ENCODE results near the gene PHGDH.

PHGDH gene

GRCh38 chr1:119731741-119732430, 20.2 kb downstream of the PHGDH start:
- no peak for DNase-seq

GRCh38 chr1:119732465-119733168, 20.9 kb downstream of the PHGDH start:
- peak in 40 of 58 donors; percentile 15 to 84 (median 54) for DNase-seq

- no peak for DNase-seq
Observed at GRCh38 chr1:119733754-119734153, 22.0 kb downstream of the PHGDH start.

- DNase-seq = peak in 28 of 58 donors; percentile 14 to 63 (median 34)
Observed at GRCh38 chr1:119735217-119735616, 23.5 kb downstream of the PHGDH start.

GRCh38 chr1:119736649-119737039, 24.9 kb downstream of the PHGDH start:
- no peak for DNase-seq

- DNase-seq = peak in 46 of 58 donors; percentile 13 to 78 (median 56)
Observed at GRCh38 chr1:119737040-119737682, 25.4 kb downstream of the PHGDH start.

GRCh38 chr1:119738100-119738720, 26.5 kb downstream of the PHGDH start:
- DNase-seq = no peak

GRCh38 chr1:119739150-119739549, 27.4 kb downstream of the PHGDH start:
- peak in 7 of 58 donors; percentile 14 to 38 (median 31) for DNase-seq

GRCh38 chr1:119740261-119740660, 28.5 kb downstream of the PHGDH start:
- DNase-seq = no peak

- DNase-seq = no peak
Observed at GRCh38 chr1:119740896-119741780, 29.4 kb downstream of the PHGDH start.

- peak in 33 of 58 donors; percentile 14 to 74 (median 43) for DNase-seq
Observed at GRCh38 chr1:119742202-119742601, 30.5 kb downstream of the PHGDH start.

- DNase-seq = no peak
Observed at GRCh38 chr1:119742677-119743076, 30.9 kb downstream of the PHGDH start.

- DNase-seq = peak in 3 of 58 donors; percentile 6 to 26 (median 18)
Observed at GRCh38 chr1:119743308-119743707, 31.6 kb downstream of the PHGDH start.

GRCh38 chr1:119743776-119744597, 32.3 kb downstream of the PHGDH start:
- DNase-seq = peak in 50 of 58 donors; percentile 12 to 79 (median 44)

- no peak for DNase-seq
Observed at GRCh38 chr1:119744598-119744942, 32.8 kb downstream of the PHGDH start.

- no peak for DNase-seq
Observed at GRCh38 chr1:119745034-119745433, 33.3 kb downstream of the PHGDH start.

- no peak for DNase-seq
Observed at GRCh38 chr1:119747451-119747850, 35.7 kb downstream of the PHGDH start.

- DNase-seq = no peak
Observed at GRCh38 chr1:119748040-119748439, 36.3 kb downstream of the PHGDH start.

- no peak for DNase-seq
Observed at GRCh38 chr1:119752592-119752991, 40.9 kb downstream of the PHGDH start.

GRCh38 chr1:119758584-119758983, 46.9 kb downstream of the PHGDH start:
- no peak for DNase-seq

Measured in anterior cingulate cortex (tissue), 58 donors.